Panc1 (cell line): Measurements from ENCODE around the gene KCNG2.

Experiments used
- CTCF ChIP-seq: fragments of 450-650 bp; IDR thresholded peaks from 2 replicates; pipeline ENCODE4 v1.5.1; 2017; ENCODE audit warnings: mild to moderate bottlenecking
- POLR2AphosphoS5 ChIP-seq: IDR thresholded peaks from 2 replicates; pipeline ENCODE4 v1.6.1; 2012; ENCODE audit warnings: mild to moderate bottlenecking, low read depth, low read length, moderate library complexity

- TF ChIP-seq POLR2AphosphoS5 (no peak), CTCF (no peak)
Measured at GRCh38 chr18:79818036-79818435, 20.3 kb downstream of the KCNG2 start.
